ENCODE results near the gene ZNF526. TPM values are rescaled to one million over a fixed set of nuclear protein-coding genes. Genes with fewer than 3 reads are reported as not detected.

Gene ZNF526
- total and polyA plus RNA-seq, 9 of the 15 experiments (the other 6 are each of a cell fraction or from before 2014, with no cell fraction given), result 1.3 to 17.9 (median 6.2) TPM

DNA sequence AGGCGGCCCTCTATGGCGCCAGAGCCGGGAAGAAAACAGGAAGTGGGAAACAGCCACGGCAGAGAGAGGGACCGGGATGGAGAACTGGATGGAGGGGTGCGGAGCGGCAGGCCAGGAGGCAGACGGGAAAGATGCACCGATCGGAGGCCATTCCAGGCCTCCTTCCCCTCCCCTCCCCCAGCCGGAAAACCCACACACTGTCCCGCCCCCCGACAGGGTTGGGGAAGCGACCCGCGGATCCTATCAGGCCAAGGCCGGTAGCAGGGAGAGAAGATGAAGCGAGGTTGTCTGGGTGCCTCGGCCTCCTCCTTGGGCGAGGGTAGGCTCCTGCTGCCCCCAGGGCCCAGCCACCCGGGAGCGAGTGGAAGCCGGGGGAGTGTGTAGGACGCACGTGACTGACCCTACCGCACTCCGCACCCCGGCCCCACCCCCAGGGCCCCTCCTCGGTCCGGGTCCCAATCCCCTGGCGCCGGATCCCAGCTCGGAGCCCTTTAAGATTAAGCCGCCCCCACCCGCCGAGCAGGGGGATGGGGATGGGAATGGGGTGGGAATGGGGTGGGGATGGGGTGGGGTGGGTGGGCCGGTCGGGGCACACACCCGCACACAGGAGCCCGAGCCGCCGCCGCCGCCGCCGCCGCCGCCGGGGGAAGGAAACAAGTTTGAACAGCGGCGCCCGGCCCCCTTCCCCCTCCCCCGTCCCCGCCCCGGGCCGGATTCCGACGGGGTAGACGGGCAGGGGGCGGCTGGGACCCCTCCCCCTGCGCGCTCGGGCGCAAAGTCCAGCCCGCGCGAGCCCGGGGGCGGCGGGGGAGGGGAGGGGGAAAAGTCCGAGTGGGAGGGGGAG is 33.4 kb downstream of the ZNF526 start:
- Histone ChIP-seq H3K9me1 (ENCODE audit: control insufficient read depth, insufficient read depth, low read length) (peaks cover 7% of the 10 kb centered on the region), H3K9me3 (replicated peaks; ENCODE audit: control insufficient read depth, insufficient read depth, low read depth, low read length) (no peaks in the 10 kb centered on the region), H3K4me1 (replicated peaks in 1 of 2; ENCODE audit: control insufficient read depth in 2 of 2, insufficient read depth in 2 of 2, low read length in 2 of 2) (peaks cover 19 to 73% of the 10 kb centered on the region in 2 experiments), H3K79me2 (ENCODE audit: control insufficient read depth, insufficient read depth, low read length) (peaks cover 52% of the 10 kb centered on the region), H3K4me2 (ENCODE audit: insufficient read depth, low read length) (peak overlapping the region; percentile 95), H3K27ac (ENCODE audit: extremely low read depth, low read depth, low read length) (peak overlapping the region; percentile 96), H2AFZ (ENCODE audit: low read depth, low read length) (0 out of 2 replicates have a peak overlapping the region, but pooled peaks have one; percentile 4), H3K27me3 (ENCODE audit: control insufficient read depth in 2 of 2, insufficient read depth in 2 of 2, low read length in 2 of 2) (no peaks in the 10 kb centered on the region), H3K36me3 (ENCODE audit: control insufficient read depth, insufficient read depth, low read length) (peaks cover 40% of the 10 kb centered on the region; the same call in 2 of the 3 replicates), H4K20me1 (replicated peaks; ENCODE audit: control insufficient read depth, insufficient read depth, low read length) (peaks cover 10% of the 10 kb centered on the region; the same call in 1 of the 2 replicates), H3K4me3 (peak overlapping the region; percentile 98), H3K9ac (ENCODE audit: insufficient read depth in 1 of 2, low read depth in 2 of 2, low read length in 2 of 2) (peak overlapping the region; percentile 91 to 95)
- POLR2A ChIA-PET, result interaction anchor here (0.6 kb wide), 1 partner anchor 96 kb away, joined by 3 read pairs; no protein-coding TSS in a partner anchor
- ATAC-seq (peak; percentile 50), FAIRE-seq (peak; percentile 63), DNase-seq (ENCODE audit: extremely low read depth in 1 of 4, low spot score in 3 of 4) (peak; percentile 78 to 87 (median 84))
- CTCF ChIA-PET (ENCODE audit: low intra/inter-chr PET ratio), result no interaction called here
- WGBS (ENCODE audit: insufficient coverage, low coverage, missing lambda C conversion rate), result 0% methylated on average over 17 of the region's 71 CpGs
- no TSS peak for BruUV-seq (replicated peaks)
- intact Hi-C loops (cut with micrococcal nuclease), result loop anchor here (2.0 kb wide), 1 partner anchor 15 kb away; the partner anchor contains the start of gene CIC
- in situ Hi-C loops (cut with MboI), result no loop called here
- TF ChIP-seq, protein P1, sequence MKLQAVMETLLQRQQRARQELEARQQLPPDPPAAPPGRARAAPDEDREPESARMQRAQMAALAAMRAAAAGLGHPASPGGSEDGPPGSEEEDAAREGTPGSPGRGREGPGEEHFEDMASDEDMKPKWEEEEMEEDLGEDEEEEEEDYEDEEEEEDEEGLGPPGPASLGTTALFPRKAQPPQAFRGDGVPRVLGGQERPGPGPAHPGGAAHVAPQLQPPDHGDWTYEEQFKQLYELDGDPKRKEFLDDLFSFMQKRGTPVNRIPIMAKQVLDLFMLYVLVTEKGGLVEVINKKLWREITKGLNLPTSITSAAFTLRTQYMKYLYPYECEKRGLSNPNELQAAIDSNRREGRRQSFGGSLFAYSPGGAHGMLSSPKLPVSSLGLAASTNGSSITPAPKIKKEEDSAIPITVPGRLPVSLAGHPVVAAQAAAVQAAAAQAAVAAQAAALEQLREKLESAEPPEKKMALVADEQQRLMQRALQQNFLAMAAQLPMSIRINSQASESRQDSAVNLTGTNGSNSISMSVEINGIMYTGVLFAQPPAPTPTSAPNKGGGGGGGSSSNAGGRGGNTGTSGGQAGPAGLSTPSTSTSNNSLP (IDR thresholded peaks at IDR 0.05; ENCODE audit: borderline replicate concordance, low read depth, low read length), result no peak
- no peak for TF ChIP-seq ZNF24 (IDR thresholded peaks at IDR 0.05)
- TF ChIP-seq, protein P2, sequence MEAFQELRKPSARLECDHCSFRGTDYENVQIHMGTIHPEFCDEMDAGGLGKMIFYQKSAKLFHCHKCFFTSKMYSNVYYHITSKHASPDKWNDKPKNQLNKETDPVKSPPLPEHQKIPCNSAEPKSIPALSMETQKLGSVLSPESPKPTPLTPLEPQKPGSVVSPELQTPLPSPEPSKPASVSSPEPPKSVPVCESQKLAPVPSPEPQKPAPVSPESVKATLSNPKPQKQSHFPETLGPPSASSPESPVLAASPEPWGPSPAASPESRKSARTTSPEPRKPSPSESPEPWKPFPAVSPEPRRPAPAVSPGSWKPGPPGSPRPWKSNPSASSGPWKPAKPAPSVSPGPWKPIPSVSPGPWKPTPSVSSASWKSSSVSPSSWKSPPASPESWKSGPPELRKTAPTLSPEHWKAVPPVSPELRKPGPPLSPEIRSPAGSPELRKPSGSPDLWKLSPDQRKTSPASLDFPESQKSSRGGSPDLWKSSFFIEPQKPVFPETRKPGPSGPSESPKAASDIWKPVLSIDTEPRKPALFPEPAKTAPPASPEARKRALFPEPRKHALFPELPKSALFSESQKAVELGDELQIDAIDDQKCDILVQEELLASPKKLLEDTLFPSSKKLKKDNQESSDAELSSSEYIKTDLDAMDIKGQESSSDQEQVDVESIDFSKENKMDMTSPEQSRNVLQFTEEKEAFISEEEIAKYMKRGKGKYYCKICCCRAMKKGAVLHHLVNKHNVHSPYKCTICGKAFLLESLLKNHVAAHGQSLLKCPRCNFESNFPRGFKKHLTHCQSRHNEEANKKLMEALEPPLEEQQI (IDR thresholded peaks at IDR 0.05), result no peak
- TF ChIP-seq TCF3 (CRISPR knock-in tag; IDR thresholded peaks at IDR 0.05), result no peak
- no peak for TF ChIP-seq HMG20B (CRISPR knock-in tag; IDR thresholded peaks at IDR 0.05)
- TF ChIP-seq HOXB6 (CRISPR knock-in tag; IDR thresholded peaks at IDR 0.05; ENCODE audit: borderline replicate concordance), result no peak
- TF ChIP-seq ZNF232 (CRISPR knock-in tag; IDR thresholded peaks at IDR 0.05), result 0 out of 2 replicates have a peak, but pooled peaks have one; percentile 18
- TF ChIP-seq RBM15 (IDR thresholded peaks at IDR 0.05; ENCODE audit: insufficient read depth, low read length), result no peak
- TF ChIP-seq ZNF75A (CRISPR knock-in tag; IDR thresholded peaks at IDR 0.05), result no peak
- no peak for TF ChIP-seq ZNF584 (CRISPR knock-in tag; IDR thresholded peaks at IDR 0.05; ENCODE audit: low read depth)
- no peak for TF ChIP-seq ZNF778 (CRISPR knock-in tag; IDR thresholded peaks at IDR 0.05)
- no peak for TF ChIP-seq SP2 (IDR thresholded peaks at IDR 0.05; ENCODE audit: extremely low read depth, low read depth, low read length, poor library complexity, severe bottlenecking)
- no peak for TF ChIP-seq OTX1 (CRISPR knock-in tag; IDR thresholded peaks at IDR 0.05)
- no peak for TF ChIP-seq FOXJ2 (tag; IDR thresholded peaks at IDR 0.05)
- TF ChIP-seq, protein P3, sequence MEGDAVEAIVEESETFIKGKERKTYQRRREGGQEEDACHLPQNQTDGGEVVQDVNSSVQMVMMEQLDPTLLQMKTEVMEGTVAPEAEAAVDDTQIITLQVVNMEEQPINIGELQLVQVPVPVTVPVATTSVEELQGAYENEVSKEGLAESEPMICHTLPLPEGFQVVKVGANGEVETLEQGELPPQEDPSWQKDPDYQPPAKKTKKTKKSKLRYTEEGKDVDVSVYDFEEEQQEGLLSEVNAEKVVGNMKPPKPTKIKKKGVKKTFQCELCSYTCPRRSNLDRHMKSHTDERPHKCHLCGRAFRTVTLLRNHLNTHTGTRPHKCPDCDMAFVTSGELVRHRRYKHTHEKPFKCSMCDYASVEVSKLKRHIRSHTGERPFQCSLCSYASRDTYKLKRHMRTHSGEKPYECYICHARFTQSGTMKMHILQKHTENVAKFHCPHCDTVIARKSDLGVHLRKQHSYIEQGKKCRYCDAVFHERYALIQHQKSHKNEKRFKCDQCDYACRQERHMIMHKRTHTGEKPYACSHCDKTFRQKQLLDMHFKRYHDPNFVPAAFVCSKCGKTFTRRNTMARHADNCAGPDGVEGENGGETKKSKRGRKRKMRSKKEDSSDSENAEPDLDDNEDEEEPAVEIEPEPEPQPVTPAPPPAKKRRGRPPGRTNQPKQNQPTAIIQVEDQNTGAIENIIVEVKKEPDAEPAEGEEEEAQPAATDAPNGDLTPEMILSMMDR (IDR thresholded peaks at IDR 0.05 in 2 of 3, conservative IDR thresholded peaks at IDR 0.05 in 1 of 3; ENCODE audit: insufficient read depth in 2 of 3, low read depth in 1 of 3, low read length in 3 of 3), result no peak

All from K562 (cell line).